GM23338 (cell line): ENCODE results near the gene OR2T11. TPM values are rescaled to one million over a fixed set of nuclear protein-coding genes. Genes with fewer than 3 reads are reported as not detected.
"Not testable (repeated sequence)": the region's sequence is repeated elsewhere in the genome, so short reads cannot be mapped to it uniquely, and the experiment has no call there.

ENCODE experiments used
- ATAC-seq: fragments of 200-7000 bp; cut with Tn5 transposase; 3 replicates; pipeline ENCODE4 v1.9.1; 2020
- DNase-seq: peaks from one replicate; pipeline ENCODE4 v3.0.0-alpha.2; 2015; ENCODE audit warnings: low spot score
- H2AFZ ChIP-seq: fragments of 200-600 bp; sonication (generic); 2 replicates; pipeline ENCODE4 v1.8.0; 2016; ENCODE audit warnings: antibody characterized with exemption, mild to moderate bottlenecking, moderate library complexity
- H3F3A ChIP-seq: fragments of 200-600 bp; sonication (generic); replicated peaks from 2 replicates; pipeline ENCODE4 v1.8.0; 2017; ENCODE audit warnings: antibody characterized with exemption, mixed run types, low read depth
- H3K27ac ChIP-seq: fragments of 200-600 bp; sonication (generic); 2 replicates; pipeline ENCODE4 v1.6.1; 2016; ENCODE audit warnings: low read depth
- H3K27me3 ChIP-seq: fragments of 200-600 bp; sonication (generic); 2 replicates; pipeline ENCODE4 v1.8.0; 2016; ENCODE audit warnings: mild to moderate bottlenecking, mixed run types, moderate library complexity; ENCODE audit not compliant: insufficient read depth
- H3K36me3 ChIP-seq: fragments of 200-600 bp; sonication (generic); 2 replicates; pipeline ENCODE4 v1.8.0; 2016; ENCODE audit warnings: mild to moderate bottlenecking; ENCODE audit not compliant: insufficient read depth
- H3K4me1 ChIP-seq: fragments of 200-600 bp; sonication (generic); 2 replicates; pipeline ENCODE4 v1.8.0; 2016; ENCODE audit warnings: mild to moderate bottlenecking, moderate library complexity; ENCODE audit not compliant: insufficient read depth
- H3K4me2 ChIP-seq: fragments of 200-600 bp; sonication (generic); 2 replicates; pipeline ENCODE4 v1.7.1; 2017; ENCODE audit warnings: mixed run types
- H3K4me3 ChIP-seq: fragments of 200-600 bp; sonication (generic); 2 replicates; pipeline ENCODE4 v1.6.1; 2016; ENCODE audit warnings: mixed run types
- H3K79me2 ChIP-seq: fragments of 200-600 bp; sonication (generic); replicated peaks from 2 replicates; pipeline ENCODE4 v1.8.0; 2017; ENCODE audit warnings: mild to moderate bottlenecking; ENCODE audit not compliant: insufficient read depth
- H3K9me2 ChIP-seq: fragments of 200-600 bp; sonication (generic); 2 replicates; pipeline ENCODE4 v1.8.0; 2017; ENCODE audit not compliant: insufficient read depth
- H4K20me1 ChIP-seq: fragments of 200-600 bp; sonication (generic); replicated peaks from 2 replicates; pipeline ENCODE4 v1.8.0; 2017; ENCODE audit warnings: mild to moderate bottlenecking; ENCODE audit not compliant: insufficient read depth
- H3K27ac Mint-ChIP-seq: 2 replicates; pipeline ENCODE4 v1.8.0; 2020; ENCODE audit warnings: inconsistent platforms, mild to moderate bottlenecking, moderate library complexity, mixed read lengths
- H3K27me3 Mint-ChIP-seq: 3 replicates; pipeline ENCODE4 v1.8.0; 2022; ENCODE audit warnings: low read depth, mild to moderate bottlenecking, moderate library complexity, mixed read lengths, inconsistent platforms; ENCODE audit not compliant: insufficient read depth, poor library complexity
- H3K36me3 Mint-ChIP-seq: 3 replicates; pipeline ENCODE4 v1.8.0; 2021; ENCODE audit warnings: low read depth, mild to moderate bottlenecking, inconsistent platforms, moderate library complexity, mixed read lengths
- H3K4me1 Mint-ChIP-seq: 3 replicates; pipeline ENCODE4 v1.8.0; 2020; ENCODE audit warnings: mild to moderate bottlenecking, inconsistent platforms, mixed read lengths
- H3K4me3 Mint-ChIP-seq: 3 replicates; pipeline ENCODE4 v1.8.0; 2021; ENCODE audit warnings: moderate library complexity, mild to moderate bottlenecking, inconsistent platforms, mixed read lengths
- H3K9me3 Mint-ChIP-seq: 3 replicates; pipeline ENCODE4 v1.8.0; 2020; ENCODE audit warnings: moderate library complexity, mild to moderate bottlenecking, inconsistent platforms, mixed read lengths
- JUNB ChIP-seq: IDR thresholded peaks from one replicate; pipeline ENCODE4 v1.6.1; 2016; ENCODE audit warnings: antibody characterized with exemption; ENCODE audit not compliant: unreplicated experiment
- NANOG ChIP-seq: IDR thresholded peaks from 2 replicates; pipeline ENCODE4 v1.6.1; 2016; ENCODE audit warnings: antibody characterized with exemption, borderline replicate concordance
- POLR2AphosphoS5 ChIP-seq: IDR thresholded peaks from 2 replicates; pipeline ENCODE4 v1.6.1; 2016; ENCODE audit warnings: antibody characterized with exemption, low read depth
- STAT1 ChIP-seq: IDR thresholded peaks from one replicate; pipeline ENCODE4 v1.6.1; 2016; ENCODE audit warnings: antibody characterized with exemption; ENCODE audit not compliant: unreplicated experiment
- ZNF331 ChIP-seq: fragments of 250-450 bp; sonication (Bioruptor Pico); IDR thresholded peaks from 2 replicates; pipeline ENCODE4 v1.5.0; 2020; ENCODE audit warnings: low read depth, mild to moderate bottlenecking, moderate library complexity
- polyA plus RNA-seq: library from polyadenylated mRNA; unstranded; fragments of >200 nt; fragmentation: Nextera tagmentation; extraction: Ambion mirVana; gene quantifications from 2 replicates; pipeline ENCODE4 v1.2.1, GENCODE V29; 2016
- total RNA-seq: library from RNA; depleted of rRNA; stranded (reverse); fragments of >200 nt; shearing (Covaris generic); gene quantifications from 2 replicates; pipeline ENCODE4 v1.2.3, GENCODE V29; 2014
- TF ChIP-seq, protein P1 (sequence below): IDR thresholded peaks from one replicate; pipeline ENCODE4 v1.6.1; 2018; ENCODE audit warnings: antibody characterized with exemption; ENCODE audit not compliant: unreplicated experiment
- TF ChIP-seq, protein P2 (sequence below): fragments of 250-450 bp; sonication (Bioruptor Pico); IDR thresholded peaks from 2 replicates; pipeline ENCODE4 v1.5.0; 2020; ENCODE audit warnings: mild to moderate bottlenecking, moderate library complexity

Gene OR2T11
- total and polyA plus RNA-seq, 2 experiments from 2014 or later, result not detected

DNA sequence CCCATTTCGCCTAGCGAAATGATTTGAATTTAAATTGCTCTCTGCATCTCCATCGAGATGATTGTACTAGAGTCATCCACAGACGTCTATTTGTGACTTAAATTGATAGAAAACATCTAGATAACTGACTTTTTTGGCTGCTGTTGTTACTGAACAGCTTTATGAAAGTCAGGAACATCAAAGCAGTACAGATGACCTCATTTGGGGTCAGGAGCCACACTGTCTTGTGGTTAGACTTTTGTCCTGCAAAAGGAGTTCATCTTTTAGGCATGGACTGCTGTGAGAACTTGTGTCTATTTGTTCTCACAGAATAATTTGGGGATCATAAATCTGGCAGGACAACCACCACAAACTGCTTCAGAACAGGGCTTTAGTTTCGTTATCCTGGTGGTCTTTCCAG, 4.8 kb upstream of the OR2T11 start:
- H3K27me3 Mint-ChIP-seq, H3K27ac Mint-ChIP-seq, H2AFZ ChIP-seq, H3K4me3 ChIP-seq, H3K9me3 Mint-ChIP-seq, H3K36me3 Mint-ChIP-seq, H3K4me3 Mint-ChIP-seq, H3K4me1 Mint-ChIP-seq, H3K27me3 ChIP-seq, H3K4me2 ChIP-seq, H3K36me3 ChIP-seq, H3F3A ChIP-seq, H3K79me2 ChIP-seq, H3K27ac ChIP-seq, H4K20me1 ChIP-seq, H3K4me1 ChIP-seq, DNase-seq, H3K9me2 ChIP-seq, ATAC-seq: not testable (repeated sequence)

DNA sequence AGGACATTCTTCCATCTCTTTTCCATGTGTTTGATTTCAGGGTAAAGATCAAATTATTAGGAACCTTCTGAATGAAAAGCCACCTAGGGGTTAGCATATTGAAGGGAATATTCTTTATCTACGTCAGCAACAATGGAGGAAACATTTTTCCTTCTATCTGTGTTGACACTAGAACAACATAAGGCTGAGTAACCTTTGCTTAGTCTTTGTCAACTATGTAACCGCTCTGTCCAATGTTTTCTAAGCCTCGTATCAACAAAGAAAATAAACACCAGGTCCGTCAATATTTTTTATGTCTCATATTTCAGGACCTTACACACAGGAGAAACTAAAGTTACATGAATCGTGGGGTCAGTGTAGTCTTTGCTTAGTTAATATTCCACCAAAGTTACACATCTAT, 1.7 kb upstream of the OR2T11 start:
- H3K27me3 Mint-ChIP-seq, H4K20me1 ChIP-seq, H3K36me3 Mint-ChIP-seq, H3K36me3 ChIP-seq, H3K79me2 ChIP-seq, H3K4me3 Mint-ChIP-seq, H3K27ac Mint-ChIP-seq, H3K4me2 ChIP-seq, ATAC-seq, H3K27me3 ChIP-seq, DNase-seq, H3K4me1 Mint-ChIP-seq, H3F3A ChIP-seq, H3K4me1 ChIP-seq, H3K27ac ChIP-seq, H3K9me2 ChIP-seq, H3K4me3 ChIP-seq, H2AFZ ChIP-seq: not testable (repeated sequence)
- peaks cover 13% of the 10 kb centered on the region; the same call in 2 of the 3 replicates for H3K9me3 Mint-ChIP-seq

DNA sequence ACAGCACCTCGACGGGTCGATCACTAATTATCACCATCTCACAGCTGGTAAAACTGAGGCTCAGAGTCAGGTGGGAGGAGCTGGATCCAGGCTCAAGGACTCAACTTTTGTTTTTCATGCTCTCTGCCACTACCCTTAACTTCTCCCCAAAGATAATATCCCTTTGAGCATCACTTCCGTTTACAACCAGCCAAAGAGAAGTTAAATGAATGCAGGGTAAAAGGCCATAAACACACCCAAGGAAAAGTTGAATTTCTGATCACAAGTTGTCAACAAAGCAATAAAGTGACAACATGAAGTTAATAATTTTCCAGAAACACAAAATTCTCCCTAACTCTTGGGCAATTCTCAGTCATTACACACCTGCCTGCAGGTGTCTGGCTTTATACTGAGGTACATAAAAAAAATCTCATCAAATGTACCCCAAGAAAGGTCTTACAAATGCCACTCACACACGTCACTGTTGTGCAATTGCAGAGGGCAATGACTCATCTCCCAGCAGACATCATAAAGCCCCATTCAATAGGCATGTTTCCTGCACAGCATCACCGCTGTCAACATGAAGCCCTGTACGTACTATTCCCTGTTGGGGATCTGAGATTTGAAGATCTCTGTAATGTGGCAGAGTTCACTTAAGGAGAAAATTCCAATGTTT, 3.4 kb downstream of the OR2T11 start:
- Histone ChIP-seq H3K4me3 (no peak overlapping the region), H3K27ac (no peak overlapping the region), H3K9me2 (no peaks in the 10 kb centered on the region), H3F3A (no peaks in the 10 kb centered on the region), H3K4me2 (no peak overlapping the region), H3K27me3 (no peaks in the 10 kb centered on the region), H3K4me1 (no peaks in the 10 kb centered on the region), H4K20me1 (no peaks in the 10 kb centered on the region), H2AFZ (no peak overlapping the region), H3K36me3 (no peaks in the 10 kb centered on the region), H3K79me2 (no peaks in the 10 kb centered on the region)
- Mint-ChIP-seq H3K36me3 (peaks cover 18% of the 10 kb centered on the region), H3K9me3 (peaks cover 8% of the 10 kb centered on the region; the same call in 2 of the 3 replicates), H3K4me3 (no peak overlapping the region), H3K27ac (no peak overlapping the region), H3K27me3 (no peaks in the 10 kb centered on the region), H3K4me1 (no peaks in the 10 kb centered on the region)
- no peak for DNase-seq
- ATAC-seq, result no peak
- no peak for TF ChIP-seq ZNF331 (CRISPR knock-in tag)
- TF ChIP-seq, protein P1, sequence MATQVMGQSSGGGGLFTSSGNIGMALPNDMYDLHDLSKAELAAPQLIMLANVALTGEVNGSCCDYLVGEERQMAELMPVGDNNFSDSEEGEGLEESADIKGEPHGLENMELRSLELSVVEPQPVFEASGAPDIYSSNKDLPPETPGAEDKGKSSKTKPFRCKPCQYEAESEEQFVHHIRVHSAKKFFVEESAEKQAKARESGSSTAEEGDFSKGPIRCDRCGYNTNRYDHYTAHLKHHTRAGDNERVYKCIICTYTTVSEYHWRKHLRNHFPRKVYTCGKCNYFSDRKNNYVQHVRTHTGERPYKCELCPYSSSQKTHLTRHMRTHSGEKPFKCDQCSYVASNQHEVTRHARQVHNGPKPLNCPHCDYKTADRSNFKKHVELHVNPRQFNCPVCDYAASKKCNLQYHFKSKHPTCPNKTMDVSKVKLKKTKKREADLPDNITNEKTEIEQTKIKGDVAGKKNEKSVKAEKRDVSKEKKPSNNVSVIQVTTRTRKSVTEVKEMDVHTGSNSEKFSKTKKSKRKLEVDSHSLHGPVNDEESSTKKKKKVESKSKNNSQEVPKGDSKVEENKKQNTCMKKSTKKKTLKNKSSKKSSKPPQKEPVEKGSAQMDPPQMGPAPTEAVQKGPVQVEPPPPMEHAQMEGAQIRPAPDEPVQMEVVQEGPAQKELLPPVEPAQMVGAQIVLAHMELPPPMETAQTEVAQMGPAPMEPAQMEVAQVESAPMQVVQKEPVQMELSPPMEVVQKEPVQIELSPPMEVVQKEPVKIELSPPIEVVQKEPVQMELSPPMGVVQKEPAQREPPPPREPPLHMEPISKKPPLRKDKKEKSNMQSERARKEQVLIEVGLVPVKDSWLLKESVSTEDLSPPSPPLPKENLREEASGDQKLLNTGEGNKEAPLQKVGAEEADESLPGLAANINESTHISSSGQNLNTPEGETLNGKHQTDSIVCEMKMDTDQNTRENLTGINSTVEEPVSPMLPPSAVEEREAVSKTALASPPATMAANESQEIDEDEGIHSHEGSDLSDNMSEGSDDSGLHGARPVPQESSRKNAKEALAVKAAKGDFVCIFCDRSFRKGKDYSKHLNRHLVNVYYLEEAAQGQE, result no peak
- TF ChIP-seq POLR2AphosphoS5, result no peak
- no peak for TF ChIP-seq STAT1
- TF ChIP-seq JUNB, result no peak
- no peak for TF ChIP-seq NANOG
- TF ChIP-seq, protein P2, sequence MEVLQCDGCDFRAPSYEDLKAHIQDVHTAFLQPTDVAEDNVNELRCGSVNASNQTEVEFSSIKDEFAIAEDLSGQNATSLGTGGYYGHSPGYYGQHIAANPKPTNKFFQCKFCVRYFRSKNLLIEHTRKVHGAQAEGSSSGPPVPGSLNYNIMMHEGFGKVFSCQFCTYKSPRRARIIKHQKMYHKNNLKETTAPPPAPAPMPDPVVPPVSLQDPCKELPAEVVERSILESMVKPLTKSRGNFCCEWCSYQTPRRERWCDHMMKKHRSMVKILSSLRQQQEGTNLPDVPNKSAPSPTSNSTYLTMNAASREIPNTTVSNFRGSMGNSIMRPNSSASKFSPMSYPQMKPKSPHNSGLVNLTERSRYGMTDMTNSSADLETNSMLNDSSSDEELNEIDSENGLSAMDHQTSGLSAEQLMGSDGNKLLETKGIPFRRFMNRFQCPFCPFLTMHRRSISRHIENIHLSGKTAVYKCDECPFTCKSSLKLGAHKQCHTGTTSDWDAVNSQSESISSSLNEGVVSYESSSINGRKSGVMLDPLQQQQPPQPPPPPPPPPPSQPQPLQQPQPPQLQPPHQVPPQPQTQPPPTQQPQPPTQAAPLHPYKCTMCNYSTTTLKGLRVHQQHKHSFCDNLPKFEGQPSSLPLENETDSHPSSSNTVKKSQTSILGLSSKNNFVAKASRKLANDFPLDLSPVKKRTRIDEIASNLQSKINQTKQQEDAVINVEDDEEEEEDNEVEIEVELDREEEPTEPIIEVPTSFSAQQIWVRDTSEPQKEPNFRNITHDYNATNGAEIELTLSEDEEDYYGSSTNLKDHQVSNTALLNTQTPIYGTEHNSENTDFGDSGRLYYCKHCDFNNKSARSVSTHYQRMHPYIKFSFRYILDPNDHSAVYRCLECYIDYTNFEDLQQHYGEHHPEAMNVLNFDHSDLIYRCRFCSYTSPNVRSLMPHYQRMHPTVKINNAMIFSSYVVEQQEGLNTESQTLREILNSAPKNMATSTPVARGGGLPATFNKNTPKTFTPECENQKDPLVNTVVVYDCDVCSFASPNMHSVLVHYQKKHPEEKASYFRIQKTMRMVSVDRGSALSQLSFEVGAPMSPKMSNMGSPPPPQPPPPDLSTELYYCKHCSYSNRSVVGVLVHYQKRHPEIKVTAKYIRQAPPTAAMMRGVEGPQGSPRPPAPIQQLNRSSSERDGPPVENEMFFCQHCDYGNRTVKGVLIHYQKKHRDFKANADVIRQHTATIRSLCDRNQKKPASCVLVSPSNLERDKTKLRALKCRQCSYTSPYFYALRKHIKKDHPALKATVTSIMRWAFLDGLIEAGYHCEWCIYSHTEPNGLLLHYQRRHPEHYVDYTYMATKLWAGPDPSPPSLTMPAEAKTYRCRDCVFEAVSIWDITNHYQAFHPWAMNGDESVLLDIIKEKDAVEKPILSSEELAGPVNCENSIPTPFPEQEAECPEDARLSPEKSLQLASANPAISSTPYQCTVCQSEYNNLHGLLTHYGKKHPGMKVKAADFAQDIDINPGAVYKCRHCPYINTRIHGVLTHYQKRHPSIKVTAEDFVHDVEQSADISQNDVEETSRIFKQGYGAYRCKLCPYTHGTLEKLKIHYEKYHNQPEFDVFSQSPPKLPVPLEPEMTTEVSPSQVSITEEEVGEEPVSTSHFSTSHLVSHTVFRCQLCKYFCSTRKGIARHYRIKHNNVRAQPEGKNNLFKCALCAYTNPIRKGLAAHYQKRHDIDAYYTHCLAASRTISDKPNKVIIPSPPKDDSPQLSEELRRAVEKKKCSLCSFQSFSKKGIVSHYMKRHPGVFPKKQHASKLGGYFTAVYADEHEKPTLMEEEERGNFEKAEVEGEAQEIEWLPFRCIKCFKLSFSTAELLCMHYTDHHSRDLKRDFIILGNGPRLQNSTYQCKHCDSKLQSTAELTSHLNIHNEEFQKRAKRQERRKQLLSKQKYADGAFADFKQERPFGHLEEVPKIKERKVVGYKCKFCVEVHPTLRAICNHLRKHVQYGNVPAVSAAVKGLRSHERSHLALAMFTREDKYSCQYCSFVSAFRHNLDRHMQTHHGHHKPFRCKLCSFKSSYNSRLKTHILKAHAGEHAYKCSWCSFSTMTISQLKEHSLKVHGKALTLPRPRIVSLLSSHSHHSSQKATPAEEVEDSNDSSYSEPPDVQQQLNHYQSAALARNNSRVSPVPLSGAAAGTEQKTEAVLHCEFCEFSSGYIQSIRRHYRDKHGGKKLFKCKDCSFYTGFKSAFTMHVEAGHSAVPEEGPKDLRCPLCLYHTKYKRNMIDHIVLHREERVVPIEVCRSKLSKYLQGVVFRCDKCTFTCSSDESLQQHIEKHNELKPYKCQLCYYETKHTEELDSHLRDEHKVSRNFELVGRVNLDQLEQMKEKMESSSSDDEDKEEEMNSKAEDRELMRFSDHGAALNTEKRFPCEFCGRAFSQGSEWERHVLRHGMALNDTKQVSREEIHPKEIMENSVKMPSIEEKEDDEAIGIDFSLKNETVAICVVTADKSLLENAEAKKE (CRISPR knock-in tag), result no peak
